HUES64 (cell line): ENCODE results near the gene C14orf119.
"Not testable (repeated sequence)": the region's sequence is repeated elsewhere in the genome, so short reads cannot be mapped to it uniquely, and the experiment has no call there.

Source experiments
- H3K27ac ChIP-seq: 2 replicates; pipeline ENCODE4 v1.7.0; 2013; ENCODE audit warnings: low read depth, low read length, inconsistent platforms
- H3K27me3 ChIP-seq: 2 replicates; pipeline ENCODE4 v1.6.1; 2013; ENCODE audit warnings: mild to moderate bottlenecking, low read length; ENCODE audit not compliant: insufficient read depth
- H3K36me3 ChIP-seq: 2 replicates; pipeline ENCODE4 v1.6.1; 2013; ENCODE audit warnings: mild to moderate bottlenecking, low read length; ENCODE audit not compliant: insufficient read depth
- H3K4me1 ChIP-seq: 2 replicates; pipeline ENCODE4 v1.6.1; 2013; ENCODE audit warnings: mild to moderate bottlenecking, low read length, moderate library complexity; ENCODE audit not compliant: insufficient read depth
- H3K4me3 ChIP-seq: 2 replicates; pipeline ENCODE4 v1.5.1; 2013; ENCODE audit warnings: mild to moderate bottlenecking, low read length, moderate library complexity
- H3K9ac ChIP-seq: 2 replicates; pipeline ENCODE4 v1.6.1; 2013; ENCODE audit warnings: mild to moderate bottlenecking, low read depth, low read length
- H3K9me3 ChIP-seq: 2 replicates; pipeline ENCODE4 v1.6.1; 2013; ENCODE audit warnings: low read depth, low read length; ENCODE audit not compliant: insufficient read depth
- WGBS: fragments of 150-250, 120-280 bp; methylation state at CpG from one replicate; pipeline ENCODE4 v1.1.7; 2013; ENCODE audit warnings: missing lambda C conversion rate; 5-methylcytosine and 5-hydroxymethylcytosine counted together

Gene C14orf119

DNA sequence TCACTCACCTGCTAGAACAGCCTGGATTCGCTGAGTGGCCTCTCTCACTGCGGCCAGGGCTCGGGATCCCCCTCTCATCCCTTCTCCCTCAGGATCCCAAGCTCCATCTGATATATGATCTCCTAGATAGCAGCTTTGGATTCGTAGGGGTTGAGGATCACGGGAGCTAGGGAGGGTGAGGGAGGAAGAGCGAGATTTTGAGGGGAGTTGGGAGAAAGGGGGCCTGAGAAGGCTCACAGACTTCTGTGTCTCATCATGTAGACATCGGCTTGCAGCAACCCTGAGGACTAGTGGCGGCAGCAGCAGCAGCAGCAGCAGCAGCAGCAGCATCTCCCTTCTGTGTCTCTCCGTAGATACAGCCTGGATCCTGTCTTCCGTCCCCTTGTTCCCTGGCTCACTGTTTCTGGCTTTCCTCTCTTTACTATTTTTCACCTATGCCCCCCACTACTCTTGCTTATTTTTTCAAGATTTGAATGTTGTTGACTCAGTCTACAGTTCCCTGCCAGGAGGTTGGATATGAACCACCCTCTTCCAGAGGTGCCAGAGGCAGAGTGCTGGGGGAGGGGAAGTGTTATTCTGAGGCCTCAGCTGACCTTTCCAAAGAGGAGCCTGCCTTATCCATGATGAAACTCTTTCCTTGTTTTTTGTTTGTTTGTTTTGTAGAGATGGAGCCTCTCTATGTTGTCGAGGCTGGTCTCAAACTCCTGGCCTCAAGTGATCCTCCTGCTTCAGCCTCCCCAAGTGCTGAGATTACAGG, 9.5 kb downstream of the C14orf119 start, which contains the start of gene CIROP:
Gene CIROP, minus strand, starts transcription at position 399 of the 757 bp plus-strand sequence. Its CDS starts 69 bp downstream, at position 330.
- H3K36me3 ChIP-seq = no peaks in the 10 kb centered on the region
- 64% methylated on average over 11 of the region's 11 CpGs for WGBS
- no peaks in the 10 kb centered on the region for H3K27me3 ChIP-seq
- peaks cover 4% of the 10 kb centered on the region; the same call in 1 of the 2 replicates for H3K9me3 ChIP-seq
- H3K4me3 ChIP-seq = no peak within 1 kb of the TSS
- peaks cover 19% of the 10 kb centered on the region for H3K4me1 ChIP-seq
- H3K27ac ChIP-seq = no peak within 1 kb of the TSS
- no peak within 1 kb of the TSS for H3K9ac ChIP-seq

- Histone ChIP-seq H3K27ac (no peak overlapping the region), H3K4me1 (peaks cover 19% of the 10 kb centered on the region), H3K9ac (no peak overlapping the region), H3K9me3 (peaks cover 4% of the 10 kb centered on the region; the same call in 1 of the 2 replicates), H3K36me3 (no peaks in the 10 kb centered on the region), H3K4me3 (no peak overlapping the region), H3K27me3 (no peaks in the 10 kb centered on the region)
- WGBS = 93% methylated on average over 4 of the region's 4 CpGs
Measured at GRCh38 chr14:23105348-23105824, 10.1 kb downstream of the C14orf119 start.

GRCh38 chr14:23106747-23107045, 11.4 kb downstream of the C14orf119 start:
- Histone ChIP-seq H3K9me3 (peaks cover 4% of the 10 kb centered on the region; the same call in 1 of the 2 replicates), H3K4me1 (peaks cover 19% of the 10 kb centered on the region), H3K36me3 (no peaks in the 10 kb centered on the region), H3K27me3 (peaks cover 9% of the 10 kb centered on the region; the same call in 1 of the 2 replicates), H3K4me3 (no peak overlapping the region), H3K9ac (no peak overlapping the region), H3K27ac (peak overlapping the region; percentile 7; the same call in 1 of the 2 replicates)

- H3K9ac ChIP-seq, H3K4me3 ChIP-seq, H3K27ac ChIP-seq, H3K9me3 ChIP-seq, H3K36me3 ChIP-seq, H3K27me3 ChIP-seq: not testable (repeated sequence)
- no CpG with 5 or more reads among the region's 5 CpGs for WGBS
- peaks cover 23% of the 10 kb centered on the region for H3K4me1 ChIP-seq
Measured at GRCh38 chr14:23107620-23108019, 12.3 kb downstream of the C14orf119 start.

GRCh38 chr14:23108169-23108568, 12.9 kb downstream of the C14orf119 start:
- not testable (repeated sequence) for H3K36me3 ChIP-seq, H3K27me3 ChIP-seq, H3K27ac ChIP-seq, H3K9ac ChIP-seq, H3K4me3 ChIP-seq, H3K9me3 ChIP-seq
- peaks cover 28% of the 10 kb centered on the region for H3K4me1 ChIP-seq
- WGBS = 92% methylated on average over 20 of the region's 24 CpGs

DNA sequence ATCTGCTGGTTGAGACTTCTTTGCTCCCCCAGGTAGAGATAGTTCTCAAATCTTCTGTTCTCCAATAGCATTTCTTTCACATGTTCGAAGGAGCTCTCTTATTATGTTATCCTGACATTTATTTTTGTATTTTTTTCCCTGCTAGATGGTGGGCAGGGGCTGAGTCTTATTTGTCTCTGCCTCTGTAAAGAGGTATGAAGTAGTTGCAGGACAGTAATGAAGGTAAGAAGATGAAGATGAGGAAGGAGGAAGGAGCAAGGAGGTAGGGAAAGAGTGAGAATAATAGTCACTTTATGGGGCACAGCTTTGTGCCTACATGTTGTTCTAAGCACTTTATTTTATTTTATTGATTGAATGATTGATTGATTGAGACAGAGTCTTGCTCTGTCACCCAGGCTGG, 14.5 kb downstream of the C14orf119 start:
- WGBS = no CpG with 5 or more reads among the region's 1 CpG
- H3K9me3 ChIP-seq = peaks cover 4% of the 10 kb centered on the region; the same call in 1 of the 2 replicates
- peaks cover 31% of the 10 kb centered on the region for H3K4me1 ChIP-seq
- H3K9ac ChIP-seq = no peak overlapping the region
- no peaks in the 10 kb centered on the region for H3K36me3 ChIP-seq
- H3K27ac ChIP-seq = no peak overlapping the region
- peaks cover 9% of the 10 kb centered on the region; the same call in 1 of the 2 replicates for H3K27me3 ChIP-seq
- H3K4me3 ChIP-seq = no peak overlapping the region

GRCh38 chr14:23110579-23111365, 15.5 kb downstream of the C14orf119 start:
- no peak overlapping the region for H3K9ac ChIP-seq
- peaks cover 23% of the 10 kb centered on the region for H3K4me1 ChIP-seq
- peaks cover 9% of the 10 kb centered on the region; the same call in 1 of the 2 replicates for H3K27me3 ChIP-seq
- no peak overlapping the region for H3K4me3 ChIP-seq
- WGBS = 82% methylated on average over 5 of the region's 5 CpGs
- H3K9me3 ChIP-seq = peaks cover 4% of the 10 kb centered on the region; the same call in 1 of the 2 replicates
- H3K27ac ChIP-seq = no peak overlapping the region
- no peaks in the 10 kb centered on the region for H3K36me3 ChIP-seq

DNA sequence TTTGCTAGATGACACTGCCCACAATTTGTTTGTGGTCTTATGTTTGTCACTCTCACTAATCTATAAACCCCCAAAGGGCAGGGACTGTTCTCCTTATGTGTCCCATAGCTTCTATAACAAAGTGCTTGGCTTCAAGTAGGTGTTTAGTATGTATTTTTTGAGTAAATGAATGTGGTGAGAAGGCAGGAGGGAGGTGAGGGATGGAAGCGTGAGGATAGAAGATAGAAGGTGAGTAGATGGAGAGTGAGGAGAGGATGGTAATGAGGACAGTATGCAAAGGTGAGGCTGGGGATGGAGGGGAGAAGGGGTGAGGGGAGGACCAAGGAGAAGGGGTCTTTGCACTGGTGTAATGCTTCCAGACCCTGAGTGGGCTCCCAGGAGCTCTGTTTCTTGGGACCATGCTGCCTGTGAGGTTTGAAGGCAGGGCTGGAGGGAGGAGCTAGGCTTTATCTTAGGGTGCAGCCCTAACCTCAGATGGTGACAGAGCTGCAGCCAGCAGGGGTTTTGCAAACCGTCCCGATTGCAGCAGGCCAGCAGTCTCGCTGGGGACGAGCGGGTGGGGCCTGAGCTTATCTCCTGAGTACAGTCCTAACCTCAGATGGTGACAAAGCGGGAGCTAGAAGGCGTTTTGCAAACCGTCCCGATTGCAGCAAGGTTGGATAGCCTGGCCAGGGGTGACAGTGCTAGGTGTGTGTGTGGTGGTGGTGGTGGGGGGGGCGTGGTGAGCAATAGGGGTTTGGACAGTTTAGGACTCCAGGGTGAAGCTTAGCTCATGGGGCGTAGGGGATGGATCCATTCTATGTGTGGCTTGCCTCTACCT, 17.3 kb downstream of the C14orf119 start:
- peaks cover 4% of the 10 kb centered on the region; the same call in 1 of the 2 replicates for H3K9me3 ChIP-seq
- H3K27ac ChIP-seq = no peak overlapping the region
- H3K4me3 ChIP-seq = no peak overlapping the region
- WGBS = 61% methylated on average over 12 of the region's 12 CpGs
- H3K9ac ChIP-seq = no peak overlapping the region
- H3K27me3 ChIP-seq = peaks cover 9% of the 10 kb centered on the region; the same call in 1 of the 2 replicates
- H3K4me1 ChIP-seq = peaks cover 16% of the 10 kb centered on the region
- no peaks in the 10 kb centered on the region for H3K36me3 ChIP-seq

- WGBS = 49% methylated on average over 5 of the region's 10 CpGs
- Histone ChIP-seq H3K27me3 (peaks cover 9% of the 10 kb centered on the region; the same call in 1 of the 2 replicates), H3K4me1 (peaks cover 16% of the 10 kb centered on the region), H3K27ac (no peak overlapping the region), H3K36me3 (no peaks in the 10 kb centered on the region), H3K4me3 (no peak overlapping the region), H3K9me3 (peaks cover 4% of the 10 kb centered on the region; the same call in 1 of the 2 replicates), H3K9ac (no peak overlapping the region)
Measured at GRCh38 chr14:23113431-23114119, 18.3 kb downstream of the C14orf119 start.

DNA sequence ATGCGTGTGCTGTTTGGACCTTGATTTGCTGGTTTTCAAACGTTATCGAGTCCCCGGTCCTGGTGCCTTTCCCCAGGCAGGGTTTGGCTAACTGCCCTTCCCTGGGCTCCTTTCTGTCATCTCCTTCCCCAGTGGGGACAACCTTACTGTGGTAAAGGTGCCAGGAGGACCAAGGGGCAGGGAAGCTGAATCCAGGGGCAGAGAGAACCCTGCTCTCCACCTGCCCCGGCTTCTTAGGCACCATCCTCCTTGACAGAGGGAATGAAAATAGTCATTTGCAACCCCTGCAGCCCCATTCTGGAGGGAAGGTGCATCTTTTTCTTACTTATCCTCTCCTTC, 18.8 kb downstream of the C14orf119 start:
- Histone ChIP-seq H3K27ac (no peak overlapping the region), H3K4me1 (peaks cover 16% of the 10 kb centered on the region), H3K4me3 (no peak overlapping the region), H3K9ac (no peak overlapping the region), H3K9me3 (no peaks in the 10 kb centered on the region), H3K36me3 (no peaks in the 10 kb centered on the region), H3K27me3 (peaks cover 9% of the 10 kb centered on the region; the same call in 1 of the 2 replicates)
- 72% methylated on average over 5 of the region's 5 CpGs for WGBS
